HuH-7 (cell line): ENCODE measurements around the gene DCAF17.
"Not testable (repeated sequence)": the region's sequence is repeated elsewhere in the genome, so short reads cannot be mapped to it uniquely, and the experiment has no call there.

Source experiments
- DNase-seq: peaks from one replicate; pipeline ENCODE4 v3.0.0; 2011; ENCODE audit warnings: low spot score

The DCAF17 gene

DNA sequence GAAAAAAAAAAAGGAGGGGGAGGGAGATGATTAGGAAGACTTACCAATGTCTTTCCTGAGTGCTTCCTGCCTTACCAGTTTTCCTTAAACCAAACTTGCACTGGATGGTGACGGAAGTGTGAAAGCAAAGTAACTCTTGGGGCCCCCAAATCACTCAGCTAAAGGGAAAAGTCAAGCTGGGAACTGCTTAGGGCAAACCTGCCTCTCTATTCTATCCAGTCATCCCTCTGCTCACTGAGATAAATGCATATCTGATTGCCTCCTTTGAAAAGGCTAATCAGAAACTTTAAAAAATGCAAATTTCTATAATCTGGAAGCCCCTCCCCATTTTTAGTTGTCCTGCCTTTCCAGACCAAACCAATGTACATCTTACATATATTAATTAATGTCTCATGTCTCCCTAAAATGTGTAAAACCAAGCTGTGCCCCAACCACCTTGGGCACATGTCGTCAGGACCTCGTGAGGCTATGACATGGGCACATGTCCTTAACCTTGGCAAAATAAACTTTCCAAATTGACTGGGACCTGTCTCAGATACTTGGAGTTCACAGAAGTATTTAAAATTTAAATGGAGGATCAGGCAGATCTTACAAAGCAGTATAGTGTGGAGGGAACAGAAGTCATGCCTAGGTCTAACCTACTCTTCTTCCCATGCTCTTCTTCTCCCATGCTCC, 81.0 kb downstream of the DCAF17 start:
- no peak for DNase-seq

DNA sequence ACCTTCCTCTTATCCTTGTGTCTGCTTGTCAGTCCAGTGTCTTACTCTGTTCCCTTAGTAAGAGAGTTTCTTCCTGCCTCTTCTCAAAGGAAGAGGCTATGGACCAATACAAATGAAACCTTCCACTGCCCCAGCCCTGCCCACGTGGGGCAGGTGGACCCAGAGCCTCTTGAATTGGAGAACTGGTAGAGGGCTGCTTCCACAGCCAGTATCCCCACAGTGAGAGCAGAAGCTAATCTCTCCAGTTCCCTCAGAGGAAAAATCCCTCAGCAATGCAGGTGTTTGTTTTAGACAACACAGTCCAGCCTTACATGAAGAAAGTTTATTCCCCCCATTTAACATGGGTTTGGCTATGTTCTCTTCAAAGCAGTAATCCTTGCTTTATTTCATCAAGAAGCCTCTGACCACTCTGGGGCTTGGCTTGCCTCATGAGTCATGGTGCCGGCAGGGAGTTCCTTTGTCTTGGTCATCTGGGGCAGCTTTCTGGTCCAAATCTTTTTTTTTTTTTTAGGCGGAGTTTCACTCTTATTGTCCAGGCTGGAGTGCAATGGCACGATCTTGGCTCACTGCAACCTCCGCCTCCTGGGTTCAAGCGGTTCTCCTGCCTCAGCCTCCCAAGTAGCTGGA, 81.8 kb downstream of the DCAF17 start:
- DNase-seq = no peak

DNA sequence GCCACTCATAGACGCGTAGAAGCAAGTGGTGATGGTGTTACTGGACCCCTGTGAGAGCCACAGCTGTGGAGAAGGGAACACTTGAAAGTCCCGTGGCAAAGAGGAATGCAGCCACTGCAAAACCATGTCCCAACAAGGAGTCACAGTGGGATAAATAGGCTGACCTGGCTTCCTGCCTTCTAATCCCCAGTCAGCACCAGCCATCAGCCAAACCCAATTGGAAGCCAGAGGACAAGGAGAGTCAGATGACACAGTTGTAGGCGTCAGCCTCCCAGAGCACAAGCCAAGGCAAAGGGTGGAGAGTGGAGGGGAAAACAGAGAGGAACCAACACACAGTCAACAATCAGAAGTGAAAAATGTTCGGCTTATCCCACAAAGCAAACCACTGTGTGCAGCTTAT, 82.8 kb downstream of the DCAF17 start:
- DNase-seq = no peak

DNA sequence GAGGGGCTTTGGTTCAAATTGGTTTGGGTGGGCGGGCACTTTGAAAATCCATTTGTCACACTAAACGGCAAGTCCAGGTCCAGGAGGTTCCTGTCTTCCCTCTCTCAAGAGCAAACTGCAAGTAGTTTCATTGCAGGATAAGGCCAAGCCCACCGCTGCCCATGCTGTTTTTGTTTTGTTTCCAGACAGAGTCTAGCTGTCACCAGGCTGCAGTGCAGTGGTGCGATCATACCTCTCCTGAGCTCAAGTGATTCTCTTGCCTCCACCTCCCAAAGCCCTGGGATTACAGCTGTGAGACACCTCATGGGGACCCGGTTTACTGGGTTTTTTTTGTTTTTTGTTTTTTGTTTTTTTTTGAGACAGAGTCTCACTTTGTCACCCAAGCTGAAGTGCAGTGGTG, 86.4 kb downstream of the DCAF17 start:
- DNase-seq = no peak

DNA sequence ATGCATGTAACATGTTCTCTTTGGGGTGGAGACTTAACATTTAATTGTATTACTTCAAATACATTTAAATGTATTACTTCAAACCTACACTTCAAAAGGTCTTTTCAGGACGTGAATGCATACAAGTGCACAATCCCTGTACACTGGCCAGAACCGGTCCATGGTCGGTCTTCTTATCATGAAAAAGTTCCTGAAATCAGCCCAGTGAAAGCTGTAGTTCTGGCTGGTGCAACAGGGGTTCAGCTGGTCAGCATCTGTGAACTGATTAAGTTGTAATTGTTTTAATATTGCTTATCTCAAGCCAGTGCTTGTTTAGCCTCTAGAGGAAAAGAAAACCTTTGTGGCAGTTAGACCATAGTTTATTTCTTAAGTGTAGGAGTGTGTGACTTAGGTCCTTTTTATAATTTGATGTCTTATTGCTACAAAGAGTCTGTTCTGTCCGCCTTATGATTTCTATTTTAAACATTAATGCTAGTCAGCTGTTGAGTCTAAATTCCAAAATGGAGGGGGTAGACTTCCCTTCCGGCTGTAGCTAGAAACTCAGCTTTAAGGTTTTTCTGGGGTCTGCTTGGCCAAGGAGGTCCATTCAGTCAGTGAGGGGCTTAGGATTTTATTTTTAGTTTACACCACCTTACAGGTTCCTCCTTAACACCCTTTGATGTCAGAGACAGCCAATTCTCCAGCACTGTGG, 87.5 kb downstream of the DCAF17 start:
- no peak for DNase-seq

DNA sequence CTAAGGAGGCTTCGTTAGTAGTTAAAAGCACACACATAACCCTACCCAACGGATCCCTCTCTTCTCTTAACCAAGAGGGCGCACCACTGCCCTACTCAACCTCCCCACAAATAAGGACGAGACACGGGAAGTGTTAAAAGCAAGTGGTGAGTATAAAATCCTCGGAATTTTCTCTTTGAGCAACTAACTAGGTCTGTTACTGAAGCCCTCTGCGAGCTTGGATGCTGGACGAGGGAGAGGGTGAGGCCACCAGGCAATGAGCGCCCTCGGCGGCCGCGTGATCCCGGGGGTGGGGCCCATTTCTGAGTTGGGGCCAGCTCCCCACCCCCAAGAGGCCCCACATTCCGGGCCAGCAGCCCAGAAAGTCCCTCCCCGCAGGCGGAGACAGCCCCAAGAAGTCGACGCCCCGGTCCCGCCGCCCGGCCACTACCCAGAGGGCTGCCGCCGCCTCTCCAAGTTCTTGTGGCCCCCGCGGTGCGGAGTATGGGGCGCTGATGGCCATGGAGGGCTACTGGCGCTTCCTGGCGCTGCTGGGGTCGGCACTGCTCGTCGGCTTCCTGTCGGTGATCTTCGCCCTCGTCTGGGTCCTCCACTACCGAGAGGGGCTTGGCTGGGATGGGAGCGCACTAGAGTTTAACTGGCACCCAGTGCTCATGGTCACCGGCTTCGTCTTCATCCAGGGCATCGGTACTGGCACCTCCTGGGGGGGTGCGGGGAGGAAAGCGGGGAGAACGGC, 88.2 kb downstream of the DCAF17 start, which contains the start of gene CYBRD1:
CYBRD1 (plus strand) TSS at position 423 of the 736 bp plus-strand sequence; CDS start at position 495, 72 bp downstream.
- DNase-seq = peak; percentile 46

DNA sequence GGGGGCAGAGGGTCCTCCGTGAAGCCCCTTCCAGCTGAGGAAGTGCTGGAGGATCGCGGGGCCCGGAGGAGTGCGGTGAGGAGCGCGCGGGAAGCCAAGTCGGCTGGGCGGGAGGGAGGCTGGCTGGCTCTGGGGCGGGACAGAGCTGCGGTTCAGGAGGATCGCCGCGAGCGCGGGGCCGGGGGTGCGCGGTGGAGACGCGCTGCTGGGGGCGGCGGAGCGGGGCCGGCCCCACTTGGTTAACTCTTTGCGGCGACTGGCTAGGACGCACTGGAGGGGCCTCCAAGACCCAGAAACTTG, 88.7 kb downstream of the DCAF17 start:
- DNase-seq = peak; percentile 47

DNA sequence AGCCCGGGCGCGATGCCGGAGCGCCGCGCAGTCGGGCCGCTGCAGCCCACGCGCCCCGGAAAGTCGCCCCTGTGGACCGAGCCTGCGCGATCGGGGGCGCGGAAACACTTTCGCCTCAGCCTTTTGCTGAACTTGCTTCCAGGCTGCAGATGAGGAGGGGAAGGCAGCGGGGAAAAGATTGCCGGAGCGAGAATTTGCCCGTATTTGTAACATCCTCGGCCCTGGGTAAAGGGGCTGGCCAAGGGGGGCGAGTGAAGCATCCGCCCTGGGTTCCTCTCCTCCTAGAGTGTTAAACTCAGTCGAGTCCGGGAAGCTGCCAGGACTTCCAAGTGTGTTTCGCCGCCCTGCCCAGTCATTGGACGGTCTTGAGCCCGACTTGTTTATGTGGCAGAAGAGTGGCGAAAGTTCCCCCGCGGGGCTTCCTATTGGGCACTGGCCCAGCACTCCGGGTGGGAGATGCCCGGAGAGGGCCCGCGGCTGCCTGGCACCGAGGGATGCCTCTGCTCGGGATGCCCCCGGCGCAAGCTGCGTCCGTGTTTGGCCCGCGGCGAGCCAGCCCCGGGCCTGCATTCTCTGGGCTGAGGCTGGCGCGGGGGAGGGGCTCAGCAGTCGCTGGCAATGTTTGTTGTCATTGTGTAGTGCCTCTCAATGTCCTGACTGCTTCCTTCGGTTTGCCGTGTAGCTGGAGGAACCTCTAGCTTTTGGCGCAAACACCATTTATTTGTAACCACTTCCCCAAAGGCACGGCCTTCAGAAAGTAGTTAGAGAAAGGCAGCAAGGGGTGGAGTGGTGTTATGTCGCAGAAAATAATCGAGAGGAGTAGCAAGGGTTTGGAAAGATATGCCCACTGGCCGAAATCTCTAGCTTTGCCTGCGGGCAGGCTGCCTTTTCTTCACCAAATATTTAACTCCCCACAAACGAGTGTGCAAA, 89.3 kb downstream of the DCAF17 start:
- peak; percentile 66 for DNase-seq

DNA sequence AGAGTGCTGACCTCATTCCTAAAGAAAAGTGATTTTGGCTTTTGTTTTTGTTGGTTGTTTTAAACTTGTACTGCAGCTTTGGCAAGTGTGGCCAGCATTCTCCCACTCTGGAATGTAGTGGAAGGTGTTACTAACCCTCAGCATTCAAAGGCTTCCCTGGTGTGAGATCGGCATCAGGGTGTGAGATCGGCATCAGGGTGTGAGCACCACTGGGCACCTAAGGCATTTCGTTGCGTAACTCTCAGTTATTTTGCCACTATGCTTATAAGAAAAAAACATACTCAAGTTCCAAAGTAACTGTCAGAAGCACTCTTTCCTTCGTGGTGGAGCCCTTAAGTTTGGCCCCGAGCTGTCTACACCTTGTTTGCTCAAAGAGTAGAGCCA, 90.0 kb downstream of the DCAF17 start:
- no peak for DNase-seq

DNA sequence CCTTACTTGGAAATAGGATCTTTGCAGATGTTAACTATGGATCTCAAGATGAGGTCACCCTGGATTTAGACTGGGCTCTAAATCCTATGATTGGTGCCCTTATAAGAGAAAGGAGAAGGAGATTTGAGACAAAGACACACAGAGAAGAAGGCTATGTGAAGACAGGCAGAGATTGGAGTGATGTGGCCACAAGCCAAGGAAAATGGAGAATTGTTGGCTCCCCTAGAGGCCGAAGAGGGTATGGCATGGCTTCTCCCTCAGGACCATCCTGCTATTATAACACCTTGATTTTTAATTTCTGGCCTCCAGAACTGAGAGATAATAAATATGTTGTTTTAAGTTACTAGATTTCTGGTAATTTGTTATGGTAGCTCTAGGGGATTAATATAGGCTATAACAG, 95.9 kb downstream of the DCAF17 start:
- no peak for DNase-seq

DNA sequence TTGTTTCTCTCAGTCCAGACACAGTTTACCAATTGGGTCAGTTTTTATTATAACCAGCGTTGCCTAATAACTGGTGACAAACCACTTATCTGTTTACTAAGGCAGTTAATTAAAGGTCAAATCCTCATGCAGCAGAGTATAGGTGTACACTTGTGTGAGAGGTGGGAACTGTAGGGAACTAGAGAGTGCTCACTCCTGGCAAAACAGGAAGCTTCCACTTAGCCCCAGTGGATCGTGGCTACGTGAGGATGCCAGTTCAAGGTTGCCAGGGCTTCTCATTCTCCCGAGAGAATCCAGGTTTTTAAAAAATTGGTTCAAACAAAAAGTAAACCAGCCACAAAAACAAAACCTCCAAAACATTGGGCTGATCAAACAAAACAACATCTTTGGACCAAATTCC, 96.4 kb downstream of the DCAF17 start:
- DNase-seq = no peak

DNA sequence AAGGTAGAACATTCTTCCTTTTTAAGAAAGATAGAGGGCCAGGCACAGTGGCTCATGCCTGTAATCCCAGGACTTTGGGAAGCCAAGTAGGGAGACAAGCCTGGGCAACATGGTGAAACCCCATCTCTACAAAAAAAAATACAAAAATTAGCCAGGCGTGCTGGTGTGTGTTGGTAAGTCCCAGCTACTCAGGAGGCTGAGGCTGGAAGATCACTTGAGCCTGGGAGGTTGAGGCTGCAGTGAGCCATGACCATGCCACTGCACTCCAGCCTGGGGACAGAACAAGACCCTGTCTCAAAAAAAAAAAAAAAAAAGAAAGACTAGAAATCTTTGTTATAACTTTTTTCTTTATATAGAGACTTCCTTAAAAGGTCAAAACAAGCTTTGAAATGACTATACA, 96.8 kb downstream of the DCAF17 start:
- DNase-seq = not testable (repeated sequence)

DNA sequence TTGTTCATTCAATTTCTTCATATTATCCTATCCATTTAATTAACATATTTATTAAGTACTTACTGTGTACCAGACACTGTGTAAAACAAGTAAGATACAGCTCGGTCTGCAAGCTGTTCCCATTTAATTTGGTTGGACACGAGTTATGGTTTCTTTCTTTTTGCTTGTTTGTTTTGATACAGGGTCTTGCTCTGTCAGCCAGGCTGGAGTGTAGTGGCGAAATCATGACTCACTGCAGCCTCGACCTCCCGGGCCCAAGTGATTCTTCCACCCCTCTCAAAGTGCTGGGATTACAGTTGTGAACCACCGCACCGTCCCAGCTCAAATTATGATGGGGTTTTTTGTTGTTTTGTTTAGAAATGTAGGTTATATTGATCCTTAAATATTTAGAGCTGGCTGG, 97.3 kb downstream of the DCAF17 start:
- no peak for DNase-seq

DNA sequence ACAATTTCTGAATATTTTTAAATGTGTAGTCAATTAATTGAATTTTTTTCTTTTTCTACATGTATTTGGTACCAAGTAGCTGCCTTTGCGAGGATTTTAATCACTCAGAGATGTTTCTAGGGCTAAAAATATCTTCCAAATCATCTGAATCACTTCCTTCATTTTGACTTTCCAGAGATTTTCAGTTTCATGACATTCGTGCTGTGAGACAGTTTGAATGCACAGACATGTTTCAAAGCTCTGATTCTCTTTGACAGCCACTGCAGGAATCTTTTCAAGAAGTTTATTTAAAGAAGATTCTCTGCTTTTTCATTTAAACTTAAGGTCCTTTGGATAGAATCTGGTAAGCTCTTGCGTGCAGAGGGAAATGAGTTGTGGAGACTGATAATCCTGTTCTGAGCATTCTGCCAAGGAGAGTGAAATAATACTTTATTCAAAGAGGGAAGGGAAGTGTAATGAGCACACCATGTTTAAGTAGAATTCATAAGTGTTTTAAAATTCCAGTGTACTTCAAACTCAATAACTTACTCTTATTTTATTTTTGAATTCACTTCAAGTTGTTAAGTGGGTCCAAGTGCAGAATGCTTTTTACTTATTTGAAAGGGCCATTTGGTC, 97.9 kb downstream of the DCAF17 start:
- no peak for DNase-seq

DNA sequence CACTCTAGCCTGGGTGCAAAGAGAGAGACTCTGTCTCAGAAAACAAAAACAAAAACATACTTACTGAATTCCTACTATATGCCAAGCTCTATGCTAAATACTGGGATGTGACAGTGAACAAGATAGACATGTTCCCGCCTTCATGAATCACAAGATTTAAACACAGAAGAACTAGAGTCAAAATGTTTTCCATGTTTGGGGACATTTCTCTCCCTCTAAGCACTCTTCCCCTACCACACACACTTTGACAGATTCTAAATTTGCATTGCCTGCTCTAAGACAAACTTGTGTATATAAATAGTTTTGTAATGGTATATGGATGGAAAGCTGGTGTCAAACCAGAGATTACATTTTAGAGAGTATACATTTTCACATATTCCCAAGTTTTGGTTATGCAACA, 99.3 kb downstream of the DCAF17 start:
- no peak for DNase-seq
